RWPE2 (cell line): ENCODE measurements around the gene TBX20.

Source experiments
- ATAC-seq: fragments of 200-7000 bp; cut with Tn5 transposase; 3 replicates; pipeline ENCODE4 v1.9.1; 2021; ENCODE audit warnings: low read depth
- DNase-seq: peaks from one replicate; pipeline ENCODE4 v3.0.0-alpha.2; 2020; ENCODE audit warnings: low spot score
- H3K27ac ChIP-seq: fragments of 450-650 bp; 2 replicates; pipeline ENCODE4 v1.5.1; 2017; ENCODE audit warnings: mild to moderate bottlenecking; ENCODE audit not compliant: poor library complexity, severe bottlenecking
- H3K27me3 ChIP-seq: fragments of 250-450 bp; sonication (Bioruptor Pico); 2 replicates; pipeline ENCODE4 v1.5.1; 2021; ENCODE audit warnings: mild to moderate bottlenecking, moderate library complexity; ENCODE audit not compliant: insufficient read depth, poor library complexity, severe bottlenecking
- H3K36me3 ChIP-seq: fragments of 250-450 bp; sonication (Bioruptor Pico); 2 replicates; pipeline ENCODE4 v1.5.1; 2020; ENCODE audit warnings: low read depth, mild to moderate bottlenecking, moderate library complexity
- H3K4me1 ChIP-seq: fragments of 250-450 bp; sonication (Bioruptor Pico); 2 replicates; pipeline ENCODE4 v1.5.1; 2021; ENCODE audit warnings: mild to moderate bottlenecking, moderate library complexity; ENCODE audit not compliant: insufficient read depth, poor library complexity, severe bottlenecking
- H3K4me3 ChIP-seq: fragments of 250-450 bp; sonication (Bioruptor Pico); 2 replicates; pipeline ENCODE4 v1.5.1; 2021; ENCODE audit warnings: mild to moderate bottlenecking, moderate library complexity; ENCODE audit not compliant: severe bottlenecking
- H3K9me3 ChIP-seq: fragments of 250-450 bp; sonication (Bioruptor Pico); 2 replicates; pipeline ENCODE4 v1.5.1; 2021; ENCODE audit warnings: mild to moderate bottlenecking, moderate library complexity; ENCODE audit not compliant: severe bottlenecking
- TF ChIP-seq, protein P1 (sequence below): fragments of 450-650 bp; IDR thresholded peaks from one replicate; pipeline ENCODE4 v1.5.1; 2017; ENCODE audit warnings: mild to moderate bottlenecking, moderate library complexity; ENCODE audit not compliant: poor library complexity, severe bottlenecking

Gene TBX20

DNA sequence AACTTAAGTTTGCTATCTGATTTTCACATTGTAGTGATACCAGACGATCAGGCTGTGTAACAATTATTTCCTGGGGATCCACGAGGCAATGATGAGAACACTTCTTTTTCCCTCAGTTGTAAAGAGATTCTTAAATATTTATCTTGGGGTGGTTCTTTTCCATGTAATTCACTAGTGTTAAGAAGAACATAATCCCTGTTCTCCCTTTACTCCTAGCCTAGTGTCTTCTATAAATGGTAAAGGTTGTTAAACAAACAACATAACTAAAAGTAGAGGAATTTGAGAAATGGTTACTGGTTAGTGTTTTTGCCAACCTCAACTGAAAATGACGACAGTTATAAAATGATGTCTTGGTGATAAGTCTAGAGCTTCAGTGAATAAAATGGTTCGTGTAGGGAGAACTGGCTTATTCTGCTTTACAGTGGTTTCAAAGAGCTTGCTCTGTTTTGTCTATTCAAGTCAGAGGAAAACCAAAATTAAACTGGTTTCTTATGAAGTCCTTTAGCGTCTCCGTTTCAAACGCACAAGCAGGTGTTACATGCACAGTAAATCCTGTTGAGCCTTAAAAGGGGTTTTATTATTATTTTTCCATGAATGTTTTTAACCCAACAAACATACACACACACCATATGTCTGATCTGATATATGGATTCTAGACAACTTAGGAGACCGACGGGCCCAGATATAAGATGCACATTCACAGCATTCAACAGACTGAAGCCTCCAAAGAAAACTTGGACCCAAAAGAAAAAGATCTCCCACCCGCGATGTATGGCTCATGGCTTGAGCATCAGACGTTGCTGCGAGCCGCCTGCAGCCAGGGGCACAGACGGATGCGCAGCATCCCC is 1.1 kb downstream of the TBX20 start:
- Histone ChIP-seq H3K36me3 (no peaks in the 10 kb centered on the region), H3K4me1 (no peaks in the 10 kb centered on the region), H3K9me3 (no peaks in the 10 kb centered on the region), H3K27ac (no peak overlapping the region), H3K4me3 (no peak overlapping the region), H3K27me3 (peaks cover 99% of the 10 kb centered on the region)
- no peak for DNase-seq
- TF ChIP-seq, protein P1, sequence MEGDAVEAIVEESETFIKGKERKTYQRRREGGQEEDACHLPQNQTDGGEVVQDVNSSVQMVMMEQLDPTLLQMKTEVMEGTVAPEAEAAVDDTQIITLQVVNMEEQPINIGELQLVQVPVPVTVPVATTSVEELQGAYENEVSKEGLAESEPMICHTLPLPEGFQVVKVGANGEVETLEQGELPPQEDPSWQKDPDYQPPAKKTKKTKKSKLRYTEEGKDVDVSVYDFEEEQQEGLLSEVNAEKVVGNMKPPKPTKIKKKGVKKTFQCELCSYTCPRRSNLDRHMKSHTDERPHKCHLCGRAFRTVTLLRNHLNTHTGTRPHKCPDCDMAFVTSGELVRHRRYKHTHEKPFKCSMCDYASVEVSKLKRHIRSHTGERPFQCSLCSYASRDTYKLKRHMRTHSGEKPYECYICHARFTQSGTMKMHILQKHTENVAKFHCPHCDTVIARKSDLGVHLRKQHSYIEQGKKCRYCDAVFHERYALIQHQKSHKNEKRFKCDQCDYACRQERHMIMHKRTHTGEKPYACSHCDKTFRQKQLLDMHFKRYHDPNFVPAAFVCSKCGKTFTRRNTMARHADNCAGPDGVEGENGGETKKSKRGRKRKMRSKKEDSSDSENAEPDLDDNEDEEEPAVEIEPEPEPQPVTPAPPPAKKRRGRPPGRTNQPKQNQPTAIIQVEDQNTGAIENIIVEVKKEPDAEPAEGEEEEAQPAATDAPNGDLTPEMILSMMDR: no peak
- ATAC-seq: no peak

DNA sequence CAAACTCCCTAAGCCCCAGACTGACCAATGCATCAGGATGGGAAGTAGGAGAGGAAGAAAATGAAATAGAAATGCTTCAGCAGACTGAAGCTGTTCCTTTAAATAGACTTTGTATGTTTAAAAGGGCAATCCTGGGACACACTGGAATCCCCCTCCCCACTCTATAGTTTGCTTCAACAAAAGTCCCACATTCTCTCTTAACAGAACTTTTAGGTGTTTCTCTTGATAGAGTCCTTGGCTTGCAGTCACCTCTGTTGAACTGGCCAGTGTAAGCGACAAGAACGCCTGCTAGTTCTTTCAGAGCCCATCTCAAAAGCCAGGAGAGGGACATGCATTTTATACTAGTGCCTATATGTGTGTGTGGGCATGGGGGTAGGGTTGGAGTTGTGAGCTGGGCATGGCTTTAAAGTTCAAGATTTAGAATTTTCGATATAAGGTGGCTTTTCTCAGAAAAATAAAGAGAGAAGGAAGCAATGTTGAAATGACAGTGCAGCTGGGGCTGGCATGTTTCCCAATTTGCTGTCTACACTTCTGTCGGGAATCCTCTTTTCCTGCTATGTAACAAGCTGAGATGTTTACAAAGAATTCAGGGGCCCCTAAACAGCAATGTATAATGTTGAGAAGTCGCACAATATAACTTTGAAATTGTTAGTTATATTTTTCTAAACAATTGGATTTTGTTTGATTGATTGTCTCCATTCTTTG is 2.1 kb downstream of the TBX20 start:
- Histone ChIP-seq H3K27me3 (peaks cover 99% of the 10 kb centered on the region), H3K36me3 (no peaks in the 10 kb centered on the region), H3K4me1 (no peaks in the 10 kb centered on the region), H3K4me3 (no peak overlapping the region), H3K27ac (no peak overlapping the region), H3K9me3 (no peaks in the 10 kb centered on the region)
- TF ChIP-seq, protein P1: no peak
- no peak for DNase-seq
- ATAC-seq: no peak

DNA sequence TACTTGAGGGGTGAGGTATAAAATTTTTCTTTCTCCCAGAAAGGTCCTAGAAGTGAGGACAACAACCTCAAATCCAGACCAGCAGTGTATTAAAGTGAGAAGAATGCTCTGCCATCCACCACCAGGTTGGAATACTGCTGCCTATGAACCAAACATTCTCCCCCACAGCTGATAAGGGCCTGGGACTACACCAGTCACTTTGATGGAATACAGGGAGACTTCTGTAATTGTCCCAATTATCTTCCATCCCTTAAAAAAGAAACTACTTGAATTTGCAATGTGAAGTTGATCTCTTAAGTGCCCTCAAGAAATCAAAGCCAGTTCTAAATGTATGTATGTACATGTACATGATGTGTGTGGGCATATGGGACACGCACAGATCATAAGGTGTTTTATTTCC is 3.0 kb downstream of the TBX20 start:
- TF ChIP-seq, protein P1: no peak
- DNase-seq (no peak), ATAC-seq (no peak)
- no peak overlapping the region for H3K4me3 ChIP-seq
- no peaks in the 10 kb centered on the region for H3K9me3 ChIP-seq
- no peak overlapping the region for H3K27ac ChIP-seq
- H3K27me3 ChIP-seq: peaks cover 99% of the 10 kb centered on the region
- H3K4me1 ChIP-seq: no peaks in the 10 kb centered on the region
- no peaks in the 10 kb centered on the region for H3K36me3 ChIP-seq

DNA sequence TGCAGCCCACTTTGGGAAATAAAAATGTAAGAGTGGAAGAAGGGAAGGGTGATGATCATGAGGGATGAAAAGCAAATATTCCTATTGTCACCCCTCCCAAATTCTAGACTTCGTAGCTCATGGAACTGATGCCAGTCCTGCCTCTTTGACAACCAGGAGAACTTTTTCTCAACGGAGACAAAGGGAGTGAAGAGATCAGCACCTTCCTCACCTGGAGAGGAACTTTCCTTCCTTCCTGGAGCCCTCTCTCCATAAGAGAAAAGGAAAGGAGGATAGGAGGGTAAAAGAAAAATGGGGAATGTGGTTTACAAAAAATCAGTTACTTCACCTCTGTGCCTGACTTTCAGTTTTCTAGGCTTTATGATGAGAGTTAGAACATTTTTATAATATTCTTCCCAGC is 3.4 kb downstream of the TBX20 start:
- Histone ChIP-seq H3K9me3 (no peaks in the 10 kb centered on the region), H3K4me3 (no peak overlapping the region), H3K27ac (no peak overlapping the region), H3K36me3 (no peaks in the 10 kb centered on the region), H3K27me3 (peaks cover 99% of the 10 kb centered on the region), H3K4me1 (no peaks in the 10 kb centered on the region)
- TF ChIP-seq, protein P1: no peak
- ATAC-seq (no peak), DNase-seq (no peak)

DNA sequence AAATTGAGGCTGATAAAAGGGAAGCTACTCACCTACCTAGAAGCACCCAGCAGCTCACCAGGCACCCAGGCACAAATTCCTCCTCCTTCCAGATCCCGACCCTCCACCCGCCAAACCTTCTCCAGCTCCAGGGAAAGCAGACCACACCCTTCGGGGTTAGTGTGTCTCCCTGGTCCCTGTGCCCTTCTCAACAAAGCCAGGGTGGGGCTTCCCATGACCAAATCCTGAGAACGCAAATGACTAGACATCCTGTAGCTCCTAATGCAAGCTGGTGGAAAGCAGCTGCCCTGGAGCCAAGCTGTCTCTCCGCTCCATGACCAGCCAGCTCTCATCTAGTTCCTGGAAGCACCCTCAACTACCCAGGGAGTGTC is 4.4 kb downstream of the TBX20 start:
- no peaks in the 10 kb centered on the region for H3K4me1 ChIP-seq
- DNase-seq: no peak
- H3K36me3 ChIP-seq: no peaks in the 10 kb centered on the region
- TF ChIP-seq, protein P1: no peak
- H3K9me3 ChIP-seq: no peaks in the 10 kb centered on the region
- ATAC-seq: no peak
- no peak overlapping the region for H3K27ac ChIP-seq
- peaks cover 99% of the 10 kb centered on the region for H3K27me3 ChIP-seq
- no peak overlapping the region for H3K4me3 ChIP-seq
